DMS 273 (cell line): ENCODE measurements around the gene MAP3K13.
A peak's percentile ranks its signal among the peaks of the same experiment; 100 is the strongest.
"Not testable (repeated sequence)": the region's sequence is repeated elsewhere in the genome, so short reads cannot be mapped to it uniquely, and the experiment has no call there.

ENCODE experiments used
- DNase-seq: peaks from one replicate; lab custom pipeline; 2025; ENCODE audit not compliant: unreplicated experiment; lab: John Stamatoyannopoulos, UW

MAP3K13 gene

GRCh38 chr3:185341616-185342458 lies 21.1 kb upstream of the MAP3K13 start:
- peak; percentile 22 for DNase-seq

GRCh38 chr3:185342459-185343174 lies 20.3 kb upstream of the MAP3K13 start:
- no peak for DNase-seq

- DNase-seq, result no peak
These were observed 15.5 kb upstream of the MAP3K13 start for GRCh38 chr3:185347399-185347798.

GRCh38 chr3:185350841-185351240 lies 12.1 kb upstream of the MAP3K13 start:
- DNase-seq, result no peak

GRCh38 chr3:185351396-185351795 lies 11.5 kb upstream of the MAP3K13 start:
- DNase-seq, result no peak

GRCh38 chr3:185353225-185353624 lies 9.7 kb upstream of the MAP3K13 start:
- DNase-seq, result no peak

GRCh38 chr3:185353823-185354614 lies 8.9 kb upstream of the MAP3K13 start:
- DNase-seq, result peak; percentile 98

GRCh38 chr3:185356499-185356898 lies 6.4 kb upstream of the MAP3K13 start:
- no peak for DNase-seq

GRCh38 chr3:185361920-185362319 lies 1.0 kb upstream of the MAP3K13 start:
- DNase-seq, result no peak

GRCh38 chr3:185363662-185364203 lies 797 bp downstream of the MAP3K13 start:
- no peak for DNase-seq

GRCh38 chr3:185365291-185366073 lies 2.5 kb downstream of the MAP3K13 start:
- DNase-seq, result no peak

GRCh38 chr3:185366074-185366335 lies 3.1 kb downstream of the MAP3K13 start:
- DNase-seq, result no peak

GRCh38 chr3:185366913-185367312 lies 4.0 kb downstream of the MAP3K13 start:
- DNase-seq, result no peak

- DNase-seq, result peak; percentile 18
These were observed 7.4 kb downstream of the MAP3K13 start for GRCh38 chr3:185370349-185370748.

GRCh38 chr3:185371306-185372074 lies 8.6 kb downstream of the MAP3K13 start:
- DNase-seq, result peak; percentile 52

- no peak for DNase-seq
These were observed 18.6 kb downstream of the MAP3K13 start for GRCh38 chr3:185381320-185382058.

GRCh38 chr3:185382154-185382553 lies 19.2 kb downstream of the MAP3K13 start:
- no peak for DNase-seq

- DNase-seq, result not testable (repeated sequence)
These were observed 23.6 kb downstream of the MAP3K13 start for GRCh38 chr3:185386515-185386914.

- DNase-seq, result no peak
These were observed 24.7 kb downstream of the MAP3K13 start for GRCh38 chr3:185387646-185388045.
